Fibroblast of skin of scalp (primary cell): ENCODE measurements around the gene SGCD.

Source experiments
- DNase-seq: peaks from one replicate; pipeline ENCODE4 v3.0.0-alpha.2; 2013

The SGCD gene

GRCh38 chr5:156361436-156362109 is 34.6 kb downstream of the SGCD start:
- peak; percentile 75 for DNase-seq

GRCh38 chr5:156363861-156364260 is 36.9 kb downstream of the SGCD start:
- DNase-seq = no peak

GRCh38 chr5:156366521-156366920 is 39.6 kb downstream of the SGCD start:
- peak; percentile 71 for DNase-seq

- DNase-seq = peak; percentile 94
Measured at GRCh38 chr5:156367597-156367996, 40.6 kb downstream of the SGCD start.

GRCh38 chr5:156375895-156376495 is 49.0 kb downstream of the SGCD start:
- DNase-seq = no peak

GRCh38 chr5:156376751-156377150 is 49.8 kb downstream of the SGCD start:
- DNase-seq = no peak

GRCh38 chr5:156378159-156378558 is 51.2 kb downstream of the SGCD start:
- DNase-seq = no peak

- peak; percentile 69 for DNase-seq
Measured at GRCh38 chr5:156379206-156379605, 52.2 kb downstream of the SGCD start.

- DNase-seq = peak; percentile 82
Measured at GRCh38 chr5:156380848-156381247, 53.9 kb downstream of the SGCD start.

GRCh38 chr5:156383510-156384265 is 56.7 kb downstream of the SGCD start:
- peak; percentile 87 for DNase-seq

- no peak for DNase-seq
Measured at GRCh38 chr5:156385416-156385815, 58.5 kb downstream of the SGCD start.

- no peak for DNase-seq
Measured at GRCh38 chr5:156386976-156387375, 60.0 kb downstream of the SGCD start.

- DNase-seq = no peak
Measured at GRCh38 chr5:156387391-156387790, 60.4 kb downstream of the SGCD start.

- no peak for DNase-seq
Measured at GRCh38 chr5:156388233-156388632, 61.3 kb downstream of the SGCD start.

GRCh38 chr5:156391139-156391538 is 64.2 kb downstream of the SGCD start:
- DNase-seq = peak; percentile 88

GRCh38 chr5:156393980-156394379 is 67.0 kb downstream of the SGCD start:
- DNase-seq = no peak

GRCh38 chr5:156394642-156395305 is 67.8 kb downstream of the SGCD start:
- peak; percentile 35 for DNase-seq

GRCh38 chr5:156395306-156395675 is 68.3 kb downstream of the SGCD start:
- DNase-seq = no peak

GRCh38 chr5:156396063-156396829 is 69.3 kb downstream of the SGCD start:
- DNase-seq = peak; percentile 90

GRCh38 chr5:156396830-156397081 is 69.8 kb downstream of the SGCD start:
- no peak for DNase-seq

- DNase-seq = no peak
Measured at GRCh38 chr5:156399323-156399722, 72.4 kb downstream of the SGCD start.

- no peak for DNase-seq
Measured at GRCh38 chr5:156400231-156400986, 73.4 kb downstream of the SGCD start.
